PC-3 (cell line): ENCODE data around the gene TMEM106C.

Experiments
- EZH2 ChIP-seq: fragments of 300-600 bp; sonication (generic); IDR thresholded peaks from one replicate; pipeline ENCODE4 v1.6.1; 2017; ENCODE audit warnings: antibody characterized with exemption, mild to moderate bottlenecking, low read length; ENCODE audit not compliant: unreplicated experiment
- EZH2phosphoT487 ChIP-seq: fragments of 300-600 bp; sonication (generic); IDR thresholded peaks from 2 replicates; pipeline ENCODE4 v1.6.1; 2018; ENCODE audit warnings: mild to moderate bottlenecking, antibody characterized with exemption, low read length, borderline replicate concordance
- TF ChIP-seq, protein P1 (sequence below): fragments of 300-600 bp; sonication (generic); conservative IDR thresholded peaks from 2 replicates; pipeline ENCODE4 v1.5.1; 2017; ENCODE audit warnings: antibody characterized with exemption, low read depth, mild to moderate bottlenecking, low read length

DNA sequence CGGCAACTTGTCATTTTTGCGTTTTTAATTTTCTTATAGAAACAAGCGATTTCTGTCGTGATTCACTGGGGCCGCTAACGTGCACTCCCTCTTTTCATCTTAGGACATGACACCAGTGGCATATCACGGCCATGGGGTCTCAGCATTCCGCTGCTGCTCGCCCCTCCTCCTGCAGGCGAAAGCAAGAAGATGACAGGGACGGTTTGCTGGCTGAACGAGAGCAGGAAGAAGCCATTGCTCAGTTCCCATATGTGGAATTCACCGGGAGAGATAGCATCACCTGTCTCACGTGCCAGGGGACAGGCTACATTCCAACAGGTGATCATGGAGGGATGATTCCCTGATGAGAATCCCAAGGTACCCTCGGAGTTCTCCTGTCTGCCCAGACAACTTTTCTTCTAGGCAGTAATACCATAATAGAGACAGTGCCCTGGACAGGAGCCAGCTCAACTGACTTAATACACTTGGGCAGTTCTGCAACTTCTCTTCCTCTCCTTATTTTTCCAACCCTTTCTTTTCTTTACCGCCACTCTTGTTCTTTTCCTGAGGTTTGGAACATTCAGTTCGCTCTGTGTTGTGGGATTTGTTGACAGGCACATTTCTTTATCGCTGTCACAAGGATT is 821 bp downstream of the TMEM106C start:
- TF ChIP-seq, protein P1, sequence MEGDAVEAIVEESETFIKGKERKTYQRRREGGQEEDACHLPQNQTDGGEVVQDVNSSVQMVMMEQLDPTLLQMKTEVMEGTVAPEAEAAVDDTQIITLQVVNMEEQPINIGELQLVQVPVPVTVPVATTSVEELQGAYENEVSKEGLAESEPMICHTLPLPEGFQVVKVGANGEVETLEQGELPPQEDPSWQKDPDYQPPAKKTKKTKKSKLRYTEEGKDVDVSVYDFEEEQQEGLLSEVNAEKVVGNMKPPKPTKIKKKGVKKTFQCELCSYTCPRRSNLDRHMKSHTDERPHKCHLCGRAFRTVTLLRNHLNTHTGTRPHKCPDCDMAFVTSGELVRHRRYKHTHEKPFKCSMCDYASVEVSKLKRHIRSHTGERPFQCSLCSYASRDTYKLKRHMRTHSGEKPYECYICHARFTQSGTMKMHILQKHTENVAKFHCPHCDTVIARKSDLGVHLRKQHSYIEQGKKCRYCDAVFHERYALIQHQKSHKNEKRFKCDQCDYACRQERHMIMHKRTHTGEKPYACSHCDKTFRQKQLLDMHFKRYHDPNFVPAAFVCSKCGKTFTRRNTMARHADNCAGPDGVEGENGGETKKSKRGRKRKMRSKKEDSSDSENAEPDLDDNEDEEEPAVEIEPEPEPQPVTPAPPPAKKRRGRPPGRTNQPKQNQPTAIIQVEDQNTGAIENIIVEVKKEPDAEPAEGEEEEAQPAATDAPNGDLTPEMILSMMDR = no peak
- TF ChIP-seq EZH2 (no peak), EZH2phosphoT487 (no peak)
